Effector CD8-positive, alpha-beta T cell (primary cell): ENCODE data around the gene GRIN2D.

ENCODE experiments used
- DNase-seq: peaks from one replicate; lab custom pipeline; 2025; lab: John Stamatoyannopoulos, UW
- total RNA-seq, 4 experiments: gene quantifications; one replicate each; lab custom pipeline; 2026; lab: John Stamatoyannopoulos, UW

Gene GRIN2D
- total RNA-seq: 0 to 0.18 (median 0.06) reads per million in 4 experiments

- no peak for DNase-seq
These were observed at the start of gene GRIN2D for GRCh38 chr19:48393559-48394330. Gene GRIN2D, plus strand, starts transcription at chr19:48393668. Its CDS starts 4,725 bp downstream, at chr19:48398393.

DNA sequence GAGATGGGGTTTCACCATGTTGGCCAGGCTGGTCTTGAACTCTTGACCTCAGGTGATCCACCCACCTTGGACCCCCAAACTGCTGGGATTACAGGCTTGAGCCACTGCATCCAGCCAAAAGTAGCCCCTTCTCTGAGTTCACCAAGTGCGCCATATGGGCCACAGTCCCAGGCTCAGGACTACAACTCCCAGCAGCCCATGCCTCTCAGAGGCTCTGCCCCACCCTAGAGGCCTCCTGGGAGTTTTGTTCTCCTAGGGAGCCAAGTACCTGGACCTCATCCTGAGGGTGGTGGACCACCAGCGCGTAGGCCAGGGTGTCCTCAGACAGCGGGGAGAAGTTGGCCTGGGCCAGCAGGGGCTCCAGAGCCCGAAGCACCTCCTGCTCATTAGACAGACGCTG is 48.6 kb upstream of the GRIN2D start:
- no peak for DNase-seq

DNA sequence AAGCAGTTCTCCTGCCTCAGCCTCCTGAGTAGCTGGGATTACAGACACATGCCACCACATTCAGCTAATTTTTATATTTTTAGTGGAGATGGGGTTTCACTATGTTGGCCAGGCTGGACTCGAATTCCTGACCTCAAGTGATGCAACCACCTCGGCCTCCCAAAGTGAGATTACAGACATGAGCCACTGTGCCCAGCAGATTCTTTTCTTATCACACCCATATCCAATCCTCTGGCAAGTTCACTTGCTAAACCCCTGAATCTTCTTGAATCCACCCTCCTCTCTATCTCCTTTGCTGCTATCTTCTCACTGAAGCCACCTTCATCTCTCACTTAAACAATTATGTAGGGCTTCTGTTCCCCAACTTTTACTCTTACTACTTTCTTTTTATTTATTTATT is 47.3 kb upstream of the GRIN2D start:
- no peak for DNase-seq

DNA sequence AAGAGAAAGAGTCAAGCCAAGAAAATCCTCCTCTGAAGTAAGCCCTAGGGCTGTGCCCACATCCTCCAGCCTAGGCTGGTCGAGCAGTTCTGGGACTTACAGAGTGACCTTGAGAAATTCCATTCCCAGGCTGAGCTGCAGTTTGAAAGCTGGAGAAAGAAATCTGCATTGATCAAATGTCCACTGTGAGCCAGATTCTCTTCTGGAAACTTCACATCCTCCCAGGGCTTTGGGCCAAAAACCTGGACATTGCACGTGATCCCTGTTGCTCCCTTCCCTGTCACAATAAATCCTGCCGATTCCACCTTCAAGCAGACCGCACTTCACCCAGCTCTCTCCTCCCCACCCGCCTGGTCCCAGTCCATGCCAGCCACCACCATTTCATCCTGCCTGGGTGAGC is 45.4 kb upstream of the GRIN2D start:
- no peak for DNase-seq

- DNase-seq: no peak
These were observed 44.7 kb upstream of the GRIN2D start for GRCh38 chr19:48348737-48349136.

- no peak for DNase-seq
These were observed 42.6 kb upstream of the GRIN2D start for GRCh38 chr19:48350856-48351255.

DNA sequence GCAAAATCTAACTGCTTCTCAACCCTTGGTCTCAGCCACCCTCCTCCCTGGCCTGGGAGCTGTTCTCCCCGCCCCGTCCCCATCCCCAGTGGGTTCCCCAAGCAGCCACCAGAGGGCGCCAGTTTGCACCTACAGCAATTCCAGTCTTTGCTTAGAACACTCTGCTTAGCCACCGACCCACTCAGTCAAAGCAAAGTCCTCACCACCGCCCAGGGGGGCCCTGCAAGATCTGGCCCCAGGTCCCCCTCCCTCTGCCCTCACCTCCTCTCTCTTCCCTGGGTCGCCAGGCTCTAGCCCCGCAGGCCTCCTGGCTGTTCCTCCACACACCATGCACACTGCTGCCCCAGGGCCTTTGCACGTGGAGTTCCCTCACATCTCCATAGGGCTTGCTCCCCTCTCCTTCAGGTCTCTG is 42.1 kb upstream of the GRIN2D start:
- DNase-seq: peak; percentile 66

- DNase-seq: no peak
These were observed 39.8 kb upstream of the GRIN2D start for GRCh38 chr19:48353677-48354076.

- DNase-seq: no peak
These were observed 39.0 kb upstream of the GRIN2D start for GRCh38 chr19:48354332-48354992.

DNA sequence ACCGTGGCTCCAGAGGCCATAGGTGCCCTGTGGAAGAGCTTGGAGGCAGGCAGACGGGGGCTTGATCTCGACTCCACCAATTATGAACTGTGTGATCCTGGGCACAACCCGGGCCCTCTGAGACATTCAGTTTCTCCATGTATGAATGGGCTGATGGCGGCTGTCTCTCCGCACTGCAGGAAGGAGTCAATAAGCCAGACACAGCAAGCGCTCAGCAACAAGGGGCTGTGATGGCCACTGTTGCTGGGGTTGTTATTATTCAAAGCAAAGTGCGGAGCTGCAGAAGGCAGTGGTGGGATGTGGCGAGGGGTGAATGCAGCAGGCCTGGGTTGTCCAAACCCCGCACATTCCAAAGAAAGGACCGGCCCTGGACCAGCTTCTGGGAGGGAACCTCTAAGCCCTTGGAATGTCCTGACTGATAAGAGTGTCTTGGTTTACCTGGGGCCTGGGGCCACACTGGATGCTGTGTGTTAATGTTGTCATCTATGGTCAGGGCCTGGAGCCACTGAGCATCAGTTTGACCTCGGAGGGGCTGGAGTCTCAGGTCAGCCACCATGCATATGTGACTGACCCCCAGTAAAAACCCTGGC is 38.0 kb upstream of the GRIN2D start:
- no peak for DNase-seq

DNA sequence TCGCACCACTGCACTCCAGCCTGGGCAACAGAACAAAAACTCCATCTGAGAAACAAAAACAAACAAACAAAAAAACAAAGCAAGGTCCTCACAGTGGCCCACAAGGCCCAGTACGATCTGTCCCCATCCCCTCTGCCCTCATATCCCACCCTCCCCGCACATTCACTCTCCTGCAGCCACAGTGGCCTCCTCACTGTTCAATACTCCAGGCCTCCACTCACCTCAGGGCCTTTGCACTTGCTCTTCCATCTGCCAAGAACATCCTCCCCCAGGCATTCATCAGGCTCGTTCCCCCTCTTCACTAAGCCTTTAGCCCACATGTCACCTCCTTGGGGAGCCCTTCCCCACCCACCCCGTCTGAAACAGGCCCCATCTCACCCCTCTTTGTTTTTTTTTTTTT is 34.3 kb upstream of the GRIN2D start:
- no peak for DNase-seq

- DNase-seq: no peak
These were observed 31.6 kb upstream of the GRIN2D start for GRCh38 chr19:48361912-48362311.

DNA sequence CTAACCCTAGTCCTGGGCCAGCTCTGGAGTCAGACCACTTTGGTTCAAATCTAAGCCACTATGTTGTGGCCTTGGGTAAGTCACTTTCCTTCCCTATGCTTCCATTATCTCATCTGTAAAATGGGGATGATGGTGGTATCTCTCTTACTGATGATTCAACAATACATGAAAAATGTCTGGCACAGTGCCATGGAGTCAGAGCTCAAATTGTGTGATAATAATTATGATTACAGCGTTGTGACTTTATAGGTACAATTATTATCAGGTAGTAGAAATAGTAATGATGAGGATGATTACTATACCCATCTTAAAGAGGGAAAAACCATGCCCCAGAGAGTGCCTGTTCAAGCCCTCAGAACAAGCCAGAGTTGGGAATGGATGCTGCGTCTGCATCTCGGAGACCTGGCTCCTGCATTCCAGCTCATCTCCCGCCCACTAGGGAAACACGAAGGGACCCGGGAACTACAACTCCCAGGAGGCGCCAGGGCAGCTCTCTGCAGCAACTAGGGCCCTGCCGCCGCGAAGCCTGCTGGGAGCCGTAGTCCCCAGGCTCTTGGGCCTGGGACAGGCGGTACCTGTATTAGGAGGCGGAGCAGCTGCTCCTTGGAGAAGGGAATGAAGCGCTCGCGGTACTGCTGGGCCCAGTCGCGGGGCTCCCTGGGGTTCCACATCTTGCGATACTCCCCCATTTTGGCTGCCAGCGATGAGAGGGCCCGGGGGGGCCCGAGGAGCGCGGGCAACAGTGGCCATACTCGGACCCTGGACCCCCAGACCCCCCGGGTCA is 30.6 kb upstream of the GRIN2D start:
- DNase-seq: peak; percentile 83

- DNase-seq: peak; percentile 44
These were observed 30.0 kb upstream of the GRIN2D start for GRCh38 chr19:48363500-48363809.

- DNase-seq: peak; percentile 96
These were observed 29.5 kb upstream of the GRIN2D start, which contains the start of the genes SYNGR4 and TMEM143 for GRCh38 chr19:48363810-48364597. Gene SYNGR4, plus strand, starts transcription at chr19:48364367. Its CDS starts 1,476 bp downstream, at chr19:48365843. Gene TMEM143, minus strand, starts transcription at chr19:48363940. Its CDS starts 20 bp downstream, at chr19:48363920.

GRCh38 chr19:48364598-48365348 is 28.7 kb upstream of the GRIN2D start:
- DNase-seq: no peak

DNA sequence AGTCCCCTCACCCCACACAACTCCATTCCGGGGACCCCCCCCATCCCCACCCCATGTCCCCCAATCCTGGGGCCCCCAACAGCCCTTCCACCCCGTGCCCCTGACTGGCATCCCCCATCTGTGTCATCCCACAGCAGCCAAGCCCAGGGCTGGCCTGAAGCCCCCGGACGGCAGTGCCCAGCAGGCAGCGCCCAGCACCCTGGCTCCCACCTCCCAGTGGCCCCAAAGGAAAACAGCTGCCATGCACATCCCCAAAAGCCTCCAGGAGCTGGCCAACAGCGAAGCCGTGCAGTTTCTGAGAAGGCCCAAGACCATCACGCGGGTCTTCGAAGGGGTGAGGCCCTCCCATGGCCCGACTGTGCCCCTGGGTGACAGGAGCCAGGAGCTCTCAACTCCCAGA is 27.9 kb upstream of the GRIN2D start:
- DNase-seq: no peak

- DNase-seq: no peak
These were observed 25.6 kb upstream of the GRIN2D start for GRCh38 chr19:48367855-48368254.

DNA sequence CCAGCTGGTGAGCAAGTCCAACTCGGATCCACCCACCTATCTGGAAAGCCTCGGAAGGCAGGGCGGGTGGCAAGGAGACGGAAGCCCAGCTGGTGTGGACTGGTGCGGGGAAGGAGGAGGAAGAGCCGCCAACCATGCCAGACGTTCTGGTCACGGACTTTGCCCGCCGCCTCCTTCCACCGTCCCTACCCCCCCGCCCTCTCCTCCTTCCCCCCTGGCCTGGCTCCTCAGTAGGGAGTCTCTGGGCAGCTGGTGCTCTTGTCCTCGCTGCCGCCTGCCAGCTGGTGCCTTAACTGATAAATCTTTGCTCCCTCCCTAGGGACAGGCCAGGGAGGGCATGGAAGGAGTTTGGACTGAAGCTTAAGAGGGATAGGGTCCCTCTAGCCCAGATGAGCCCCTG is 24.5 kb upstream of the GRIN2D start:
- DNase-seq: no peak

DNA sequence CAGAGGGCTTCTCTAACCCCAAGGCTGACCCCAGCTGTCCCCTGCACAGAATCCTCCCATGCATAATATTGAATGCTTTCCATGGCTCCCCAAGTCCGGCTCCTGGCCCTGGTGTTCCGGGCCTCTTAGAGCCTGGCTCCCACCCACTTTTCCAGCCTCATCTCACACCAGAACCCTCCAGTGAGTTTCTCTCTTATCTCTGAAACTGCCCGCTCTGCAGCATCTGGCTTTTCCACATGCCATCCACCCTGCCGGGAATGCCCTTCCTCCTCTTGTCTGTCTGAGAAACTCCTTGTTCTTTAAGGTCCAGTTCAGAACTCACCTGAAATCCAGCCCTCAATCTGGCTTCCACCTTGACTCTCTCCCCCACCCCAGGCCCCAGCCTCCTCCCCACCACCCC is 22.5 kb upstream of the GRIN2D start:
- DNase-seq: no peak

DNA sequence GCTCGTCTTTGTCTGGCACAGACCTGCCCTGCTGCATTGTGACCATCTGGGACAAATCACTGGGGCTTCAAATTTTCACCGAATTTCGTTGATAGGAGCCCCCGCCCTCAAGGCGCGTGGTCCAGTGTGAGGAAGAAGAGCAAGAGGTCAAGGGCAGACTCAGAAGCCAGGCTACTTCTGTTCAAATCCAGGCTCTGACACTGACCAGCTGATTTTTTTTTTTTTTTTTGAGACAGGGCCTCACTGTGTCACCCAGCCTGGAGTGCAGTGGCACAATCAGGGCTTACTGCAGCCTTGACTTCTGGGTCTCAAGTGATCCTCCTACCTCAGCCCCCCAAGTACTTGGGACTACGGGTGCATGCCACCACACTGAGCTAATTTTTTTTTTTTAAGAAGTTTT is 22.1 kb upstream of the GRIN2D start:
- DNase-seq: no peak
